PC-9 (cell line): ENCODE measurements around the gene HLA-B. TPM values are rescaled to one million over a fixed set of nuclear protein-coding genes. Genes with fewer than 3 reads are reported as not detected.

ENCODE experiments used
- BruUV-seq: library from RNA; stranded (reverse); fragments of 400-500 nt; replicated peaks from 2 replicates; lab custom pipeline; 2021; lab: Mats Ljungman, UMichigan
- CTCF ChIA-PET: fragments of 300-600 bp; sonication (Branson Sonifier 250); formaldehyde crosslinking; loops from one replicate; lab custom pipeline; 2022; ENCODE audit warnings: antibody characterized with exemption; lab: Charles Lee
- POLR2A ChIA-PET: fragments of 300-600 bp; sonication (Branson Sonifier 250); formaldehyde crosslinking; loops from one replicate; lab custom pipeline; 2022; ENCODE audit warnings: antibody characterized with exemption; ENCODE audit not compliant: unreplicated experiment; lab: Charles Lee
- DNase-seq, 2 experiments: peaks; one replicate each; pipeline versions ENCODE4 v3.0.0 to v3.0.0-alpha.2; 2015 to 2022; ENCODE audit warnings: mixed read lengths in 1 of 2
- H2AFZ ChIP-seq: fragments of 200-600 bp; sonication (generic); 2 replicates; pipeline ENCODE4 v1.8.1; 2017; ENCODE audit warnings: antibody characterized with exemption
- H3F3A ChIP-seq: fragments of 200-600 bp; sonication (generic); 2 replicates; pipeline ENCODE4 v1.8.1; 2017; ENCODE audit warnings: antibody characterized with exemption, mild to moderate bottlenecking, low read depth; ENCODE audit not compliant: insufficient read depth
- H3K27ac ChIP-seq: fragments of 200-600 bp; sonication (generic); 2 replicates; pipeline ENCODE4 v1.6.1; 2016; ENCODE audit warnings: mixed run types
- H3K27me3 ChIP-seq: fragments of 200-600 bp; sonication (generic); 2 replicates; pipeline ENCODE4 v1.6.1; 2016; ENCODE audit warnings: low read depth, mixed run types; ENCODE audit not compliant: insufficient read depth
- H3K36me3 ChIP-seq: fragments of 200-600 bp; sonication (generic); 2 replicates; pipeline ENCODE4 v1.6.1; 2016; ENCODE audit warnings: low read depth, mixed run types
- H3K4me1 ChIP-seq: fragments of 200-600 bp; sonication (generic); replicated peaks from 2 replicates; pipeline ENCODE4 v1.6.1; 2016; ENCODE audit warnings: mixed run types; ENCODE audit not compliant: insufficient read depth
- H3K4me2 ChIP-seq: fragments of 200-600 bp; sonication (generic); 2 replicates; pipeline ENCODE4 v1.6.1; 2017; ENCODE audit warnings: mixed run types
- H3K4me3 ChIP-seq: fragments of 200-600 bp; sonication (generic); 2 replicates; pipeline ENCODE4 v1.6.1; 2016; ENCODE audit warnings: mixed run types
- H3K79me2 ChIP-seq: fragments of 200-600 bp; sonication (generic); 2 replicates; pipeline ENCODE4 v1.6.1; 2017; ENCODE audit warnings: low read depth, mixed run types
- H3K9me2 ChIP-seq: fragments of 200-600 bp; sonication (generic); 2 replicates; pipeline ENCODE4 v1.8.1; 2017; ENCODE audit warnings: mild to moderate bottlenecking; ENCODE audit not compliant: insufficient read depth
- H3K9me3 ChIP-seq: fragments of 200-600 bp; sonication (generic); 2 replicates; pipeline ENCODE4 v1.8.1; 2016; ENCODE audit warnings: low read depth; ENCODE audit not compliant: insufficient read depth
- H4K20me1 ChIP-seq: fragments of 200-600 bp; sonication (generic); 2 replicates; pipeline ENCODE4 v1.8.1; 2017; ENCODE audit not compliant: insufficient read depth
- CTCF ChIP-seq: fragments of 200-600 bp; sonication (generic); conservative IDR thresholded peaks from 2 replicates; pipeline ENCODE4 v1.6.1; 2017; ENCODE audit warnings: mixed run types, antibody characterized with exemption, mild to moderate bottlenecking, moderate library complexity
- EZH2 ChIP-seq: fragments of 200-600 bp; sonication (generic); IDR thresholded peaks from 2 replicates; pipeline ENCODE4 v1.8.0; 2017; ENCODE audit warnings: antibody characterized with exemption, low read depth
- intact Hi-C: fragments of 100-400 bp; cut with micrococcal nuclease; formaldehyde crosslinking; loops from one replicate; pipeline ENCODE4 v1.10.0; 2022; ENCODE audit not compliant: unreplicated experiment
- total RNA-seq: library from RNA; stranded (reverse); gene quantifications from 2 replicates; pipeline ENCODE4 v1.2.3, GENCODE V29; 2021

HLA-B gene
- total RNA-seq, 1 experiment from 2014 or later: 137 TPM

- CTCF ChIA-PET: no interaction called here
- POLR2A ChIA-PET: no interaction called here
- DNase-seq: no peak
Observed at GRCh38 chr6:31339210-31339609, 17.8 kb downstream of the HLA-B start.

GRCh38 chr6:31336896-31337496 lies 20.0 kb downstream of the HLA-B start:
- Histone ChIP-seq H3K4me3 (no peak overlapping the region), H2AFZ (no peak overlapping the region), H3F3A (no peaks in the 10 kb centered on the region), H3K27me3 (peaks cover 24% of the 10 kb centered on the region; the same call in 1 of the 2 replicates), H3K4me1 (no peaks in the 10 kb centered on the region), H3K9me3 (peaks cover 8% of the 10 kb centered on the region), H3K4me2 (no peak overlapping the region), H3K9me2 (no peaks in the 10 kb centered on the region), H3K27ac (no peak overlapping the region), H3K36me3 (no peaks in the 10 kb centered on the region), H3K79me2 (no peaks in the 10 kb centered on the region), H4K20me1 (no peaks in the 10 kb centered on the region)
- intact Hi-C loops: no loop called here
- ChIA-PET POLR2A (no interaction called here), CTCF (no interaction called here)
- no peak for DNase-seq
- no TSS peak for BruUV-seq
- TF ChIP-seq EZH2 (no peak), CTCF (no peak)

More at GRCh38 chr6:31339210-31339609, 17.8 kb downstream of the HLA-B start:
- H4K20me1 ChIP-seq: no peaks in the 10 kb centered on the region
- H3K27me3 ChIP-seq: 0 out of 2 replicates have a peak, but pooled peaks cover 8% of the 10 kb centered on the region
- H3K4me3 ChIP-seq: no peak overlapping the region
- no peaks in the 10 kb centered on the region for H3K79me2 ChIP-seq
- no peak overlapping the region for H3K27ac ChIP-seq
- H3K36me3 ChIP-seq: no peaks in the 10 kb centered on the region
- peaks cover 8% of the 10 kb centered on the region for H3K9me3 ChIP-seq
- no peak overlapping the region for H3K4me2 ChIP-seq
- intact Hi-C loops: no loop called here
- H3F3A ChIP-seq: no peaks in the 10 kb centered on the region
- no peak for TF ChIP-seq CTCF
- no peak for TF ChIP-seq EZH2
- no peaks in the 10 kb centered on the region for H3K9me2 ChIP-seq
- no peaks in the 10 kb centered on the region for H3K4me1 ChIP-seq
- H2AFZ ChIP-seq: no peak overlapping the region
- BruUV-seq: no TSS peak

DNA sequence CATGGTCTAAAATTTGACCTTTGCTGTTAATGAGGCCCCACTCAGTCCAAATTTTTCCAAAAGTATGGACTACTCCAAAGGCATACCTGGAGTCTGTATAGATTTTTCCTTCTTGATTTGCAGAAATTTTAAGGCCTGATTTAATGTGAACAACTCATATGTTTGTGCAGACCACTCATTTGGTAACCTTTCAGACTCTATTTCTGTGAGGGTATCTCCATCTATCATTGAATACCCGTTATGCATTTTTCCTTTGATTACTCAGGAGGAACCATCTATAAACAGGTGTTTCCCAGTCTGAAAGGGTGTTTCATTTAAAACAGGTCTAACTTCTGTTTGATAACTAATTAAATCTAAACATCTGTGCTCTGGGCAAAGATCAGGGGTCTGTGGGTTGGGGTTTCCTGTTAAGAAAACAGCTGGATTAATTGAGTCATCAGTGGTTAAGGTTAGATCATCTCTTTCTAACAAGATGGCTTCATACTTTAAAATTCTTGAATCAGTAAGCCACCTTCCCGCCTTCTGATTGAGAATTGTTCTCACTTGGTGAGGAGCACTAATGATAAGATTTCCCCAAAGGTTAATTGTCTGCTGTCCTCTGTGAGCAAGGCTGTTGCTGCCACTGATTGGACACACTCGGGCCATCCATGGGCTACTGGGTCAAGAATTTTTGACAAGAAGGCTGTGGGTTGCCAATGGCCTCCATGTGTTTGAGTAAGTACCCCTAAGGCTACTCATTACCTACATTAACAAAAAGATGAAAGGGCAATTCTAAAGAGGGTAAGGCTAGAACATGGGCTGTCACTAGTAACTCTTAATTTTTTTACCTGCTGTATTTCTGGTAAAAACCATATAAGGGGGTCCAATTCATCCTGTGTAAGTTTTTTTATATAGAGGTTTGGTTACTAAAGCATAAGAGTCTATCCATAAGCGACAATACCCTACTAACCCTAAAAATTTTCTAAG lies 24.1 kb downstream of the HLA-B start:
- TF ChIP-seq EZH2 (no peak), CTCF (no peak)
- Histone ChIP-seq H3K36me3 (no peaks in the 10 kb centered on the region), H3K79me2 (no peaks in the 10 kb centered on the region), H3K9me3 (peaks cover 6% of the 10 kb centered on the region), H2AFZ (no peak overlapping the region), H4K20me1 (no peaks in the 10 kb centered on the region), H3K4me1 (no peaks in the 10 kb centered on the region), H3K27me3 (peaks cover 21% of the 10 kb centered on the region; the same call in 1 of the 2 replicates), H3K27ac (no peak overlapping the region), H3K4me2 (no peak overlapping the region), H3K4me3 (no peak overlapping the region), H3K9me2 (no peaks in the 10 kb centered on the region), H3F3A (no peaks in the 10 kb centered on the region)
- no TSS peak for BruUV-seq
- no peak for DNase-seq
- ChIA-PET CTCF (no interaction called here), POLR2A (no interaction called here)
- intact Hi-C loops: no loop called here
